Stimulated activated CD4-positive, alpha-beta T cell treated with anti-CD3 and anti-CD28 coated beads, Interleukin-12 subunit alpha, Interleukin-12 subunit beta, amount 100 ng/mL, for 48 hours (primary cell): ENCODE data around the gene GPR119.
"Not testable (repeated sequence)": the region's sequence is repeated elsewhere in the genome, so short reads cannot be mapped to it uniquely, and the experiment has no call there.

Experiments
- DNase-seq, 3 donors: peaks; one replicate each; pipeline ENCODE4 v3.0.0-alpha.2; 2020; ENCODE audit warnings: low read depth in 2 of 3, low spot score in 1 of 3

Gene GPR119

DNA sequence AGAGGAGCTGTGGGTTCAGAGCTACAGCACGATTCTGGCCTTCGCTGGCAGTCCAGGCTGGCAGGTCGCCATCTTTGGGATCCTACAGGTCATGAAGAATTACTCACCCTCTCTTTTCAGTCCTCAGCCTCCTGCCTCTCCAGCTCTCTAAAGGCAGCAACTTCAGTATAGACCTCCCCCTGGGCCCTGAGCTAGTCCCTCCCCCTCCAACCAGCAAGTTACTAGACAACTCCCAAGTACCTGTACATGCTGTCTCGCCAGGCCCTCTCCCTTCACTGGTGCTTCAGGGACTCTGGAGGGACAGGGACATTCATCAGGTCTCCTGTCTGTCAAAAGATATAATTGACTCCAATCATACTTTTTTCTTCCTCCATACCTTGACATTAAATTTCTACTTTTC lies at the start of gene GPR119:
Gene GPR119 (minus strand): TSS at position 155 of the 400 bp plus-strand sequence. CDS start 227 bp downstream, outside the sequence.
- DNase-seq, result no peak

GRCh38 chrX:130429236-130429635 lies 43.8 kb upstream of the GPR119 start:
- DNase-seq, result not testable (repeated sequence)

GRCh38 chrX:130426531-130426930 lies 41.1 kb upstream of the GPR119 start:
- DNase-seq, result no peak

DNA sequence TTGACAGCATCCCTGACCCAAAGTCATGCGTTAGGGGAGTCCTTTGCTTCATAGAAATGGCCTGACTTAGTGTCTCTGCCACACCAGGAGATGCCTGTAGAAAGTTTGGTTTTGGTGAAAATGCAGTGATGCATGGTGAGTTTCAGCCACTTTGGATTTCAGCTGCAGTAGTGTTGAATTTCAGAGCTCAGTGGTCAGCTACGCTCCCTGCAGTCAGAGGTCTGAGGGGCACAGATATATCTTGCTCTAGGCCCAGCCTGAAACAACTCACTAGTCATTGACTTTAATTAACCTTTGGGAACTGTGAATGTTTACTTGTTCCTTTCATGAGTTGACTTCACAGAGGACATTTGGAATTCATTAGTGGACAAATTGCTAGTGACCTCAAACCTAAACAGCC lies 33.8 kb upstream of the GPR119 start:
- no peak for DNase-seq

DNA sequence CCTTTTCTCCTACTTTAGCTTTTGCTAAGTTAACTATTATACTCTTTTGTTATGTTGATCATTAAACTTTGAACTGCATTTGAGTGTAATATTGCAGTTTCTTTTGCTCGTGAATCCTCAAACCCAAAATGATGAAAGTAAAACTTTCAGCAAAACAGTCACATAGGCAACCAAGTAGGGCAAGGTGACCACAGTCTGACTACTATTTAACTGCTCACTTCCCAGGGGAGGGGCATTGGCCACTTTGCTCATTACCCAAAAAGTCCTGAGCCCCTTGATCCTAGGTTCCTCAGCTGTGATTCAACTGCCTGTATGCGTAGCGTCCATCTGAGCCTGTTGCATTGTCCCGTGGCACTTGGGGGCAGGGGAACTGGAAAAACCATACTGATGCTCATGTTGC lies 33.3 kb upstream of the GPR119 start:
- DNase-seq, result no peak

GRCh38 chrX:130418066-130418465 lies 32.6 kb upstream of the GPR119 start:
- DNase-seq, result no peak

GRCh38 chrX:130416785-130417184 lies 31.3 kb upstream of the GPR119 start:
- no peak for DNase-seq

DNA sequence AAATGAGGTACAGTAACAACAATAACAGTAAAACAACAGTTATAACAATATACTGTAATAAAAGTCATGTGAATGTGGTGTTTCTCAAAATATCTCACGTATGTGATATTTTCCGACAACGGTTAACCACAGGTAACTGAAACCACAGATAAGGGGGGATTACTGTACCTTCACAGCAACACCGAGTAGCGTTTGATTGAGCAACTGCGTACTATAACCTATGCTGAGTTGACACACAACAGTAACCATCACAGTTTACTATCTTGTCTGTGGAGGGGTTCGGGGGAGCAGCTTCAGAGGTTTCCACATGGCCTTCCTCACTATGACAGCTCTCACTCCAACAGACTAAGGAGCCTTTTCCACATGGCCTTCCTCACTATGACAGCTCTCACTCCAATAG lies 29.7 kb upstream of the GPR119 start:
- no peak for DNase-seq

- DNase-seq, result no peak
These were observed 29.3 kb upstream of the GPR119 start for GRCh38 chrX:130414800-130415199.

- DNase-seq, result no peak
These were observed 27.9 kb upstream of the GPR119 start for GRCh38 chrX:130413415-130413814.

DNA sequence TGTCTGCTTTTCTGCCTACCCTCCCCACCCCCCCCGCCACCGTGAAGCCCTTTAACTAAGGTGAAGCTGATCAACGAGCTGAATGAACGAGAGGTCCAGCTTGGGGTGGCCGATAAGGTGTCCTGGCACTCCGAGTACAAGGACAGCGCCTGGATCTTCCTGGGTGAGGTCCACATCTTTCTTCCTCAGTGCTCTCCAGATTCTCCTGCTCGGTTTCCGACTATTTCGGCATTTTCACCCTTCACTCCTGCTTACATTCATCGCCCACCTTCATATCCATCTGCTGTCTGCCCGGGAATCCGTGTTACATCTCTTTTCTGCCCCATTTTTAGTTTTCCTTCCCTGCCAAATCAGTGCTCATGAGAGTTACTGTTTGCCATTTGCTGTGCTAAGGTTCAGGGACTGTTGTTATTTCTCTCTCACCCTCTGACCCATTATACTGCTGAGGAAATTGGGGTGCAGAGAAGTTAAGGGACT lies 16.8 kb upstream of the GPR119 start:
- DNase-seq, result no peak

- peak; percentile 29 to 63 (median 35) for DNase-seq
These were observed 16.1 kb upstream of the GPR119 start, which contains the start of gene RBMX2 for GRCh38 chrX:130401415-130402207. Gene RBMX2 (plus strand): TSS chrX:130401987. CDS start chrX:130402033, 46 bp downstream.

DNA sequence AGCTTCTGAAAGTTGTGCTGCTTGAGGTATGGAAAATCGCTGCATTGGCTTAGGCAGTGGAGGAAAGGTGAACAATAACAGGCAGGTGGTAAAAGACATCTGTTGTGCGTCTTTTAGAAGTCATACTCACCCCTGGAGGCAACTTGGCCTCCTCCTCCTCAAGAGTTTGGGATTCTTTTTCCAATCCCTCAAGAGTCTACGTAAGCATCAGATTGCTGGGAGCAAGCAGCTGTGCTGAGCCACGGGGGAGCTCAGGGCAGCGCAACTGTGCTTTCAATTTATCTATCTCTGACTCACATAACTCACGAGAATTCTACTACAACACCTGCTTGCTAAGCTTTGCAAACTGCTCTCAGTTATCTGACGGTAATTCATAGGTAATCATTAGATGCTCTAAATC lies 9.9 kb upstream of the GPR119 start:
- no peak for DNase-seq

GRCh38 chrX:130393451-130394074 lies 8.1 kb upstream of the GPR119 start:
- DNase-seq, result no peak

DNA sequence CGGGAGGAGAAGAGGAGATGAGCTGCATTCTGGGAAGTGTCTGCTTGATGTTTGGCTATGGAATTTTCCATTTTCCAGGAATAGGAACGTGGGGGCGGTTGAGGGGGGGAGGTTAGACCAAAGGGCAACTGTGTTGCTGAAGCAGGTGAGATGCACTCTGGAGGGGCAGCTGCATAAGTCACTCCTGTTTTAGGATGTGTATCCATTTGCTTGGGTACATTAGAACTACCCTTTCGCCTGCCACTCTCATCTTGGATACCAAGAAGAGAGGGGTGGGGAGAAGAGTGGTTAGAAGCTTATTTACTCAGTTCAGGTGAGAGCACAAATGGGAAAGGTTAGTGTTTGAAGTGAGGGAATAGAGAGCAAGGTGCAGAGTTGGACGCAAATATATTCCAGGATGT lies 934 bp upstream of the GPR119 start:
- DNase-seq, result no peak

DNA sequence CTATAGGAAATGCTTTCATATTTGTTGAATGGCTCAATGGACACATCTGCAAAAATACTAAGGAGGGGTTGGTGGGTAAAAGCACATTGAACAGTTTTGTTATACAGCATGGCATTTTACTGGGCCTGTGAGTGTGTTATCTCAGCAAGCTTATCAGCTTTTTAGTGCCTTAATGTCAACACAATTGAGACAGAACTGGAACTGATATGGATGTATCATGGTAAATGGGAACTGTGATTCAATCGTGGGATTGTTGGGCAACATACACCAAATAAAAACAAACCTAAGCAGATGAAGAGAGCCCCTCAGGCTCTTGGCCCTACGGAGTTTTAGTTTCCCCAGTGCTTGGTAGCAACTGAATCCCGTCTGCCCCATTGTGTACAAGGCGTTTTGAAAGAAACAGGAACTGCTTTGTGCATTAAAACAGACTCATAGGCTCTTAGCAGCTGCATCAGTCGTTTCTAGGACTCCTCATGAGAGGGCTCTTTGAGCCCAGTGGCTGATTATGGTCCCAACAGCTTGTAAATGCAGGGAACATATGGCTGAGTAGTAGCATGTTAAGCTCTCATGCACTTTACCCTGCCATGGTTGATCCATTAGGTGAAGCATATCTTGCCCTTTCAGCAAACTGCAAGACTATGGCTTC lies 7.3 kb downstream of the GPR119 start:
- no peak for DNase-seq

GRCh38 chrX:130376077-130376476 lies 9.4 kb downstream of the GPR119 start:
- DNase-seq, result no peak

- not testable (repeated sequence) for DNase-seq
These were observed 33.4 kb downstream of the GPR119 start for GRCh38 chrX:130352050-130352449.

GRCh38 chrX:130351567-130351966 lies 33.9 kb downstream of the GPR119 start:
- no peak for DNase-seq

DNA sequence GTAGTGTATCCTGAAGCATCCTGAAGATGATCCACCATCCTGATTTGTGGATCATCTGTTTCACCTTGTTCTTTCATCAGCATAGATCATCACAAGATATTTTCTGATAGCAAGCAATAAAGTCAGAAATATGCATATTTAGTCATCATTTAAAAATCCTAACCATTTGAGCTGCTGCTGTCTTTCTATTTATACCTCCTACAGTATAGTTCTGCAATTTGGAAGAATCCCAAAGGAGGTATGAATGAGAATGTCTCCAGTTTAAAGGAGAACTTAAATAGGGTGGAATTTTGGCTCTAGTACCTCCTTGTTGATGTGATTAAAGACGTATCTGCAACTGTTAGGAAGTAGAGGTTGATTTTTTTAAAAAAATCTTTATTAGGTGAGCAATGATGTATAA lies 38.2 kb downstream of the GPR119 start:
- no peak for DNase-seq

DNA sequence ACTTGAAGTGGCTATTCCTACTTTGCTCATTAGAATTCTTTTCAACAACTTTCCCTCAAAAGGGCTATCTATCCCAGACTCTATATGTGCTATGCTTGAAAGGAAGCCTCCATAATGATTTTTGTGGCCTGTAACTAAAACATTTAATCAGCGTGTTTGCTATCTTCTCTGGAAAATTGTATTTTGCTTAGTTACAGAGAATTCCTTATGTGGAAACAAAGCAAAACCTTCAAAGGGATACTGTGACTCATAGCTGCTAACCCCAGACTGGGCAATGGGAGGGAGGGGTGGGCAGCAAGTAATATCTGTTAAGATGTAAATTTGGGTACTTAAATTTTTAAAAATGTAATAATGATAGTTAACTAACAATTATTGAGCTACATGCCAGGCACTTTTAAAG lies 42.1 kb downstream of the GPR119 start:
- no peak for DNase-seq

GRCh38 chrX:130340271-130340670 lies 45.2 kb downstream of the GPR119 start:
- DNase-seq, result no peak
